AG09309 (cell line): ENCODE results near the gene TRPV6.

Experiments
- DNase-seq: peaks from one replicate; pipeline ENCODE4 v3.0.0-alpha.2; 2010; ENCODE audit warnings: low read depth
- H3K4me3 ChIP-seq: 2 replicates; pipeline ENCODE4 v1.5.1; 2011; ENCODE audit warnings: mild to moderate bottlenecking, low read depth, low read length, moderate library complexity; ENCODE audit not compliant: control insufficient read depth
- TF ChIP-seq, protein P1 (sequence below): IDR thresholded peaks from 2 replicates; pipeline ENCODE4 v1.5.1; 2011; ENCODE audit warnings: mild to moderate bottlenecking, low read depth, low read length, inconsistent platforms; ENCODE audit not compliant: insufficient read depth, control insufficient read depth; ENCODE audit errors: missing control alignments

Gene TRPV6

GRCh38 chr7:142886866-142887265 is 1.3 kb upstream of the TRPV6 start:
- TF ChIP-seq, protein P1, sequence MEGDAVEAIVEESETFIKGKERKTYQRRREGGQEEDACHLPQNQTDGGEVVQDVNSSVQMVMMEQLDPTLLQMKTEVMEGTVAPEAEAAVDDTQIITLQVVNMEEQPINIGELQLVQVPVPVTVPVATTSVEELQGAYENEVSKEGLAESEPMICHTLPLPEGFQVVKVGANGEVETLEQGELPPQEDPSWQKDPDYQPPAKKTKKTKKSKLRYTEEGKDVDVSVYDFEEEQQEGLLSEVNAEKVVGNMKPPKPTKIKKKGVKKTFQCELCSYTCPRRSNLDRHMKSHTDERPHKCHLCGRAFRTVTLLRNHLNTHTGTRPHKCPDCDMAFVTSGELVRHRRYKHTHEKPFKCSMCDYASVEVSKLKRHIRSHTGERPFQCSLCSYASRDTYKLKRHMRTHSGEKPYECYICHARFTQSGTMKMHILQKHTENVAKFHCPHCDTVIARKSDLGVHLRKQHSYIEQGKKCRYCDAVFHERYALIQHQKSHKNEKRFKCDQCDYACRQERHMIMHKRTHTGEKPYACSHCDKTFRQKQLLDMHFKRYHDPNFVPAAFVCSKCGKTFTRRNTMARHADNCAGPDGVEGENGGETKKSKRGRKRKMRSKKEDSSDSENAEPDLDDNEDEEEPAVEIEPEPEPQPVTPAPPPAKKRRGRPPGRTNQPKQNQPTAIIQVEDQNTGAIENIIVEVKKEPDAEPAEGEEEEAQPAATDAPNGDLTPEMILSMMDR = no peak
- no peak for DNase-seq
- no peak overlapping the region for H3K4me3 ChIP-seq

GRCh38 chr7:142884286-142884640 is 1.3 kb downstream of the TRPV6 start:
- no peak for DNase-seq
- TF ChIP-seq, protein P1 = no peak
- H3K4me3 ChIP-seq = no peak overlapping the region

GRCh38 chr7:142883571-142884285 is 1.8 kb downstream of the TRPV6 start:
- no peak overlapping the region for H3K4me3 ChIP-seq
- no peak for DNase-seq
- TF ChIP-seq, protein P1 = no peak

- no peak overlapping the region for H3K4me3 ChIP-seq
- TF ChIP-seq, protein P1 = no peak
- no peak for DNase-seq
Observed at GRCh38 chr7:142883145-142883544, 2.4 kb downstream of the TRPV6 start.

DNA sequence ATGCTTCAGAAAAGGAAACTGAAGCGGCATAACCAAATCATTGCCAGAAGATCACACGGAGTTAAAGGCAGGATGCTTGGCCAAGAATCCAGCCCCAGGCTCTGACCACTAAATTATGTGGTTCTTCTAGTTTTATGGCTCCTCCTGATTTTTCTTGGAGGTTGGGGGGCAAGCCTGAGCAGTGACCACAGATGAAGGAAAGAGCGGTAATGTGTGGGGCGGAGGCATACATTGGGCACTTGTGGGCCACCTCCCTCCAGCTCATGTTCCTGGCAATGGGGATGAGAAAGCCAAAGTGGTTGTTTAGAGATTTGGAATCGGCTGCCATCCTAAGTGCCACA is 3.2 kb downstream of the TRPV6 start:
- no peak overlapping the region for H3K4me3 ChIP-seq
- TF ChIP-seq, protein P1 = no peak
- no peak for DNase-seq

GRCh38 chr7:142881586-142882337 is 3.8 kb downstream of the TRPV6 start:
- TF ChIP-seq, protein P1 = no peak
- H3K4me3 ChIP-seq = no peak overlapping the region
- DNase-seq = no peak
